CD4-positive, alpha-beta T cell treated with Interleukin-2 at 100 ng/mL for 4 hours (primary cell): ENCODE data around the gene RNF217.
"Not testable (repeated sequence)": the region's sequence is repeated elsewhere in the genome, so short reads cannot be mapped to it uniquely, and the experiment has no call there.

ENCODE experiments used
- DNase-seq: peaks from one replicate; pipeline ENCODE4 v3.0.0-alpha.2; 2020; ENCODE audit warnings: low spot score

The RNF217 gene

DNA sequence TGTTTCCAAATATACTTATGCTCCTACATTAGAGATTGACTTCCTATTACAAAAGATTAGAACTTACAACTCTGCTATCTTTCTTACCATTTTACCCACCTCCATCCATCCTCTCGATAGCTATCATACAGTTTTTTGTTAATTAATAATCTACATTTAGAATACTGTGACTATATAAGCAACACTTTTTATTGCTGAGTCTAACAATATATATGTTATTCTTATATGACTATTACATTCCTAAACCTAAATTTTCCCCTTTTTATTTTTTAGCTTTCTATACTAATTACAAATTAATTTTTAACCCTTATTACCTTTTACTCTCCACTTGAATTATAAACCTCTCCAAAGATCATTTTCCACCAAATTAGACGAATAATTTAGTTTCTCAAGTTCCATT is 57.0 kb downstream of the RNF217 start:
- DNase-seq: no peak

DNA sequence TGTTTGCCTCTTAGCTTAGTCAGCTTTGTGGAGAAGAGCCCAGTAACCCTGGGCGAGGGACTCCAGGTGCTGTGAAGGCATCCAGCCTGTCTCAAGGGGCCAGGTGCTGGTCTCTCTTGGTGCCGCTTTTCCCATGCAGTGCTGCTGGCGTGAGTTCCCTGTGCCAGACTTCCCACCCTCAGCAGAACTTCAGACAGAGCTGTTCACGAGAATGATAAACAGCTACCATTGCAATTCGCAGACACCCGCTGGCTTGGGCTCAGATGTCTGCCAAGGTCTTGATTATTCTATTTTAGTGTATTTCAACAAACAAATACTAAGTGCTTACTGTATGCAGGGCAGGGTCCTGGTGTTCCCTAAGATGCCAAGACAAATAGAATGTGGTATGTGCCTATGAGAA is 57.7 kb downstream of the RNF217 start:
- DNase-seq: no peak

DNA sequence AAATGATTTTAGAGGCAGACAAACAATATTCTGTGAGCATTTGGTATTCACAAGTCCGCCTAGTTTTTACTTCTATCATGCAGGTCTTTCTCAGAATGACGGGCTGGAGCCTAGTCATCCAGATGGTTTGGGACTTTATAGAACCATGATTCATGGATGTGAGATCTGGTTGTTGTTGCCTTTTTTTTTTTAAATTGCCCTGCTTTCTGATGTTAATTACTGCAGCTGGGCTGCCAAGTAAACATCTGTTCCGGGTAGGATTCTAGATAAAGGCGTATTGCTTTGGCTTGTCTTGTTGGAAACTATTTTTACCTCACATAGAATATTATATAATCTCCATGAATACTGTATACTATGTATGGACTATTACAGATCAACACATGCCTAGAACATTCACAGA is 58.1 kb downstream of the RNF217 start:
- no peak for DNase-seq

DNA sequence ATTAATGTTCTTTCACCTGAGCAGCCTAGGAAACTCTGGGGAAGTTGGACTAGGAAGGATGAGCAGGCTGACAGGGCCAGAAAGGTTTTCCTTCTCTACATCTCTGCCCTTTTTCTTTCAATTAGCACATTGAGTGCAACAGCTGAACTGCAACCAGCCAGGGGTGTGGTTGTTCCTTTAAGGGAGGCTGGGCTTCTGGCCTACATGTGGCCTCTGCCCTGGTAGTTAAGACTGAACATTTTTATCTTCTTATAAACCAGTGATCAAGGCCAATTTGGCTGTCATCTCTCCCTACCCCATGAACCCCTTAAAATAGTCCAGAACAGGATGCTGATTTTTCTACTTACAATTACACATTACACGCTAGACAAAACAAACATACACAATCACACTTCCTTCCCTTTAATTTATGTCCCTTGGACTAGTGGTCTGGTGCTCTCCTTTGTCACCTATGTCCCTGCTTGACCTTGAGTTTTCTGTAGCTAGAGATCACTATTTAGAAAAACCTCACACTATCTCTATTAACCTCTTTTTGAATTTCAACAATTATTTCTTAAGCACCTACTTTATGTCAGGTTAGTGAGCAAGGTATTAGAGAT is 60.3 kb downstream of the RNF217 start:
- no peak for DNase-seq

DNA sequence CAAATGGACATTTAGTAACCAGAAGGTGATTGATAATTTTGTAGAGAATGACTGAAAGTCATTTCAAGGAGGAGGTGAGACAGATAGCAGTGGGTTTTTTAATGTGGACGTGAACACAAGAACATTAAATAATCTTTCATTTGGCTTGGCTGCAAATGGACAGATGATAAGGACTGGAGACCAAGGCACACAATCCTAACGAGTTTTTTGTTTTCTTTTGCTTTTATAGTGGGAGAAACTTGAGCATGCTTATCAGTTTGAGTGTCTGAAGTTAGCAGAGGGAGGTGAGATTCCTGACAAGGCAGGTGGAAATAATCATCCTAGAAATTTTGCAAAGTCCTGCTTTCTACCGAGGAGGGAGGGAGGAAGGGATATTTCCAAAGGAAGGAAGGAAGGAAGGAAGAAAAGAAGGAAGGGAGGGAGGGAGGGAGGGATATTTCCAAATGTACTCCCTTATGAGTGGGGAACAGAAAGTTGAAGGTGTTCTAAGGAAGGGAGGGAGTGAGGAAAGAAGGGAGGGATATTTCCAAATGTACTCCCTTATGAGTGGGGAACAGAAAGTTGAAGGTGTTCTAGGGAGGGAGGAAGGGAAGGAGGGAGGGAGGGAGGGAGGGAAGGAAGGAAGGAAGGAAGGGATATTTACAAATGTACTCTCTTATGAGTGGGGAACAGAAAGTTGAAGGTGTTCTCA is 63.1 kb downstream of the RNF217 start:
- no peak for DNase-seq

DNA sequence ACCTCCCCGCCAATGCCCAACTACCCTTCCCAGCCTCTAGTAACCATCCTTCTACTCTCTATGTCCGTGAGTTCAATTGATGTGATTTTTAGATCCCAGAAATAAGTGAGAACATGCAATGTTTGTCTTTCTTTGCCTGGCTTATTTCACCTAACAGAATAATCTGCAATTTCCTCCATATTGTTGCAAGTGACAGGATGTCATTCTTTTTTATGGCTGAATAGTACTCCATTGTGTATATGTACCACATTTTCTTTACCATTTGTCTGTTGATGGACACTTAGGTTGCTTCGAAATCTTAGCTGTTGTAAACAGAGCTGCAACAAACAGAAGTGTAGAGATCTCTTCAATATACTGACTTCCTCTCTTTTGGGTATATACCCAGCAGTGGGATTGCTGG is 65.0 kb downstream of the RNF217 start:
- no peak for DNase-seq

DNA sequence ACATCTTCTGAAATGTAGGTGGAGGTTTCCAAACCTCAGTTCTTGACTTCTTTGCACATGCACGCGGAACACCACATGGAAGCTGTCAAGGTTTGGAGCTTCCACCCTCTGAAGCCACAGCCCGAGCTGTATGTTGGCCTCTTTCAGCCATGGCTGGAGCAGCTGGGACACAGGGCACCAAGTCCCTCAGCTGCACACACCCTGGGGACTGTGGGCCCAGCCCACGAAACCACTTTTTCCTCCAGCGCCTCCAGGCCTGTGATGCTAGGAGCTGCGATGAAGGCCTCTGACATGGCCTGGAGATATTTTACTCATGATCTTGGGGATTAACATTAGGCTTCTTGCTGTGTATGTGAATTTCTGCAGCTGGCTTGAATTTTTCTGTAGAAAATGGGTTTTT is 68.7 kb downstream of the RNF217 start:
- no peak for DNase-seq

DNA sequence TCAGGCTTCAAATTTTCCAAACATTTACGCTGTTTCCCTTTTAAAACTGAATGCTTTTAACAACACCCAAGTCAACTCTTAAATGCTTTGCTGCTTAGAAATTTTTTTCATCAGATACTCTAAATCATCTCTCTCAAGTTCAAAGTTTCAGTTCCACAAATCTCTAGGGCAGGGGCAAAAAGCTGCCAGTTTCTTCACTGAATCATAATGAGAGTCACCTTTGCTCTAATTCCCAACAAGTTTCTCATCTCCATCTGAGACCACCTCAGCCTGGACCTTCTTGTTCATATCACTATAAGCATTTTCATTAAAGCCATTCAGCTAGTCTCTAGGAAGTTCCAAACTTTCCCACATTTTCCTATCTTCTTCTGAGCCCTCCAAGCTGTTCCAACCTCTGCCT is 69.1 kb downstream of the RNF217 start:
- no peak for DNase-seq

DNA sequence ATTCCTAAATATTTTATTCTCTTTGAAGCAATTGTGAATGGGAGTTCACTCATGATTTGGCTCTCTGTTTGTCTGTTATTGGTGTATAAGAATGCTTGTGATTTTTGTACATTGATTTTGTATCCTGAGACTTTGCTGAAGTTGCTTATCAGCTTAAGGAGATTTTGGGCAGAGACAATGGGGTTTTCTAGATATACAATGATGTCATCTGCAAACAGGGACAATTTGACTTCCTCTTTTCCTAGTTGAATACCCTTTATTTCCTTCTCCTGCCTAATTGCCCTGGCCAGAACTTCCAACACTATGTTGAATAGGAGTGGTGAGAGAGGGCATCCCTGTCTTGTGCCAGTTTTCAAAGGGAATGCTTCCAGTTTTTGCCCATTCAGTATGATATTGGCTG is 72.7 kb downstream of the RNF217 start:
- not testable (repeated sequence) for DNase-seq

DNA sequence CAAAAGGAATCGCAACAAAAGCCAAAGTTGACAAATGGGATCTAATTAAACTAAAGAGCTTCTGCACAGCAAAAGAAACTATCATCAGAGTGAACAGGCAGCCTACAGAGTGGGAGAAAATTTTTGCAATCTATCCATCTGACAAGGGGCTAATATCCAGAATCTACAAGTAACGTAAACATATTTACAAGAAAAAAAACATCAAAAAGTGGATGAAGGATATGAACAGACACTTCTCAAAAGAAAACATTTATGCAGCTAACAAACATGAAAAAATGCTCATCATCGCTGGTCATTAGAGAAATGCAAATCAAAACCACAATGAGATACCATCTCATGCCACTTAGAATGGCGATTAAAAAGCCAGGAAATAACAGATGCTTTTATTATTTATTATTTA is 74.2 kb downstream of the RNF217 start:
- not testable (repeated sequence) for DNase-seq

DNA sequence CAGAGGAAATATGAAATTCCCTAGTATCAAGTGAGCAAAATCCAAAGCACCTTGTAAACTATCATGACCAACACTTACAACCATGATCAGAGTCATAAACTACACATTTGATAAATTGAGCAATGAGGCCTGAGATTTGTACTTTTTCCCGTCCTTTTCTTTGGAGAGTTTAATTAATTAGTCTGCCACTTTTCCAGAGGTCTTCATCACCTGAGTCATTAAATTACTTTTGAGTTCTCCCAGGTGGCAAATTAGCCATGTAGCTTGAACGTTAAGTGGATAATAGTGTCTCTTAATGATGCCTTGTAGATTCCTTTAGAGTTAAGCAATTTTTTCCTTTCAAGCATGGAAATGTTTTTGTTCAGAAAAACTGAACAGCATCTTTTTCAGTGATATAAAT is 75.6 kb downstream of the RNF217 start:
- DNase-seq: no peak

DNA sequence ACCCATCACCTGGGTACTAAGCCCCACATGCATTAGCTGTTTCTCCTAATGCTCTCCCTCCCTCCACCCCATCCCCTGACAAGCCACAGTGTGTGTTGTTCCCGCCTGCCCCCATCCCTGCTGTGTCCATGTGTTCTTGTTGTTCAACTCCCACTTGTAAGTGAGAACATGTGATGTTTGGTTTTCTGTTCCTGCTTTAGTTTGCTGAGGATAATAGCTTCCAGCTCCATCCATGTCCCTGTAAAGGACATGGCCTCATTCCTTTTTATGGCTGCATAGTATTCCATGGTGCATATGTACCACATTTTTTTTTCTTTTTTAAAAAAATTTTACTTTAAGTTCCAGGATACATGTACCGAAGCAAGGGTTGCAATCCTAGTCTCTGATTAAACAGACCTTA is 76.7 kb downstream of the RNF217 start:
- DNase-seq: no peak

DNA sequence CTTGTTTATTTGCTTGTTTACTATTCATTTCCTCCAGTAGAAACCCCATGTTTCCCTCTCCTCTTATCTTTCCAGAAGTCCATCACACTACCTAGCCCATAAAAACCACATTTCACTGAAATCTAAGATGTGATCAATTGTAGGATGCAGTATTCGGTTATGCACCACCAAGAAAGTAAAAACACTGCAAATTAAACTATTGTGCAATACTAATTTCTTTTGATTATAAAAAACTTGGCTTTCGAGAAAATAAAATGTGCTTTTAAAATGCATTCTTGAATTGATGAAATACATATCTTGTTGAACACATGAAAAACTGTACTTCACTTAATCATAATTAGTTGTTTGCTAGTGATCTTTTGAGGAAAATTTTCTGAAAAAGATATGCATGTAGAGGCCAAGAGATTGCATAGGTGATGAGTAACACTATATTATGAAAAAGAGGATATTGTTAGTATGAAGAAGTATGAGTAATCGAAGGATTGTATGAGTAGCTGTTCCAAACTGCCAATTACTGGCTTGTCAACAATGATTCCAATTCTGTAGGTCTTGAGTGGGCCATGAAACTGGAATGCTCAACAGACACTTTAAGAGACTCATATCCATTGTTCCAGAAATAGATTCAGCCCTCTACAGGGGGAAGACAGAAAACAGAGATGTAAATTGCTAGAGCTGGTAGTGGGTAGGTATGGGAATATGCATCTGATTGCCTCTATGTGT is 79.7 kb downstream of the RNF217 start:
- no peak for DNase-seq

DNA sequence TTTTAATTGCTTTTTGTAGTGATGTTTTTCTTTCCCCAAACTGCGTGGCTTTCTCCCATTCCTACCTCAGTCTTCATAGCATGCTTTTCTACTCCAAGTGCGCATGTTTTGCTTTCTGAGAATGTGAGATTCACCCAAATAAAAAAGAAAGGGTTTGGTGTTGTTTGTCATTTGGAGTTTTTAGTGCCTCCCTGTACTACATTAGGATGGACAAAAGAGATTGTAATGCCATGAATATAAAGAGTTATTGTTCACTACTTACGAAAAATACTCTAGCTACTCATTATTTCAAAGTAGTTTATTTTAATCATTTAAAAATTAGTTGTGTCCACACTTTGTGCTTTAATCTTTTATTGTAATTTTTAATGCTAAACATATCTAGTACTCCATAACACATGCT is 81.8 kb downstream of the RNF217 start:
- no peak for DNase-seq

DNA sequence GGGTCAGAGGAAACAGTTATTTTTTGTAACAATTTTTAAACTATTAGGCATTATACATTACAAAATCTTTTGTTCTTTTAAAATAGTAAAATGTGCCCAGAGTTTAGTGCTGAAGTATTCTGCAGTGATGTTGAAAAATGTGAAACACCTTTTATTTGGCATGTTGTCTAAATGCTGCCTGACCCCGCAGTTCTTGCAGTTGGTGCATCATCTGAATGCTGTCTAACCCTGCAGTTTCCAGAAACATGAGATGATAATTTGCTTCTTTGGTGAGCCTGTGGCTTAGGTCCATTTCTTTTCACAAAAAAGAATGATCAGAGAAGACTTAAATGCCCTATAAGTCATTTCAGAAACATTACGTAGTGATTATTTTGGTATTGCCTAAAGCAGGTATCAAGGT is 82.4 kb downstream of the RNF217 start:
- DNase-seq: no peak

DNA sequence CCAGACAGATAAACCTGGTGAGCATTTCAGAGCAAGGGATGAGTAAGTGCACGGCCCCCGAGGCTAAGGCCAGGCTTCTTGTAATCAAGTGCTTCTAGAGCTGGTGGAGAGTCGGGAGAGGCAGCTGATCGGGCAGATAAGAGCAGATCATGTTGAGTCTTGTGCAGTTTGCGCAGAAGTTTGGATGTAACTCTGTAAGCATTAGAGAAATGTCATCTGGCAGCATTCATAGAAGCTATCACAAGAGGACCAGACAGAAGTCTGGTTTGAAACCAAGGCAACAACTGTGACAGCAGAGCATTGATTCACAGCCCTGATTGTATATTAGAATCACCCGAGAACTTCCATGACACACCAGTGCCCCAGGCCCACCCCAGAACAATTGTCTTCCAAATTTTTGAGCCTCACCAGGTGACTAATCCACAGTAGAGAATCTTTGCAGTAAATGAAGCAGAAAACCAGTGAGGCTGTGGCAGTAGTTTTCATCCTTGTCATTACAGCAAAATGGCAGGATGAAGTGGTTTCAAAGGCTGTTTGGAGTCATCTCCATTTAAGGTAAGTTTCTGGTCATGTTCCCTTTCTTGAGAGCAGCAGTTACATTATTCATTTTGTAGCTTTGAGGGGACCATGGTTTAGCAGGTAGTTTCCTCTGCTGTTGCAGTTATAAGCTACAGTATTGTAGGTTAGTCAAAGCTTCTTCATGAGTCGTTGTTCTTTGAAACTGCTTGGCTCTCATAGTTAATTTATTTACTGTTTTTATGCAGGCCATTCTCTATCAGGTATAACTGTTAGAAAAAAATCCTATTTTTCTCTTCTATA is 84.1 kb downstream of the RNF217 start:
- no peak for DNase-seq

DNA sequence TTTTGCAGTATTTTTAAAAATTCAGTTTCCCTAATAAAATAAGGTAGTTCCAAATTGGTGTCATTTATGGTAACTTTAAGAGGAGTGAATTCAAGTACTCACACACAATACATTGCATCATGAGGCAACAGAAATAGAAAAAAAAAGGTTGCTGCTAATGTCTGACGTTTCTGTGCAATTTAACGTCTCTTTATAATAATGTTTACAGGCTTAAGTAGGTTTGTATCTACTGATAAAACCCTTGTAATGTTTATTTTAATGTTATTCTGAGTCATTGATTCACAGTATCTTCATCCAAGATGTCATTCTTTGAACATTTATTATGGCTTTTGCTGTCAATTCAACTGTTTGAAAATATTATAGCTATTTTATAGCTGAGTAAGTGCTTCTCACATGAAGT is 86.0 kb downstream of the RNF217 start:
- DNase-seq: no peak

DNA sequence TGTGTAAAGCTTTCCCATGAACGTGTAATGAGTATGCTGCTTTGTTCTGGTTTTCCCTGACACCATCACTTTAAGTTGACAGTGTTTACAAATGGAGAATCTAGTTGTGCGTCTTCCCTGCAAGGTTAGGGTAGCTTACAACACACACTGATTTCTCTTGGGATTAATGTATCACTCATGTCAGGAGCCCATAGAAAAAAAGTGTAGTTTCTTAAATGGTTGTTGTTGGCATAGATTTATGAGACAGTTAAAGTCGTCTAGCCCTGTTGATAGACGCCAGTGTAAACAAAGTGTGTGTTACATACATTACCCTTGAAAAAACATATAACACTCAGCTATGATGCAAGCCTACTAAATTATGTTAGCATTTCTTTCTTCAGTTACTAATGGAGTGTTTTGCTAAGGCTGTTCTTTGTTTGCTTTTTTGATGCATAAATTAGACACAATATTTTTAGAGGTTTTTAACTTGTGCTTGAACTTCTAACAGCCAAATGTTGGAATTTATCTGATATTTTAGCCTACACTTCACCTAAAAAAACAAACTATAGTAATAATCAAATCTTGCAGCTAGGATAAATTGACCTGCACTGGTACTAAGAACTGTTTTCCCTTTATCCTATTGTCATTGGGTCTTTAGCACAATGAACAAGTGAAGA is 88.6 kb downstream of the RNF217 start:
- no peak for DNase-seq

DNA sequence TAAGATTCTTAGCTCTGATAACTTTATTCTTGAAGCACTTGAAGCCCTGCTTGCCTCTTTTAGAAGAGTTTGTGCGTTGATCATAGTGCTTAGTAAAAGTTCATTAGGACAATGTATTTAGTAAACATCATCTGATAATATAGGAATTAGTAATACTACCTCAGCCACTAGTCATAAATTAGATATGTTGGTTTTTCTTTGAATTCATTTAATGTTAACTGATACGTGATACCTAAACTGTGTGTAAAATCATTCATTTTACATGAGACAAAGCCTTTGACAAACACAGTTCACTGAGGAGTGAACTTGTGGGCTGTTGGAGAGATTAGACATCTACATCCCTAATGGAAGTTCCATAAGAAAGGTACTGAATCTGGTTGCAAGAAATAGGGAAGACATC is 91.6 kb downstream of the RNF217 start:
- DNase-seq: no peak

DNA sequence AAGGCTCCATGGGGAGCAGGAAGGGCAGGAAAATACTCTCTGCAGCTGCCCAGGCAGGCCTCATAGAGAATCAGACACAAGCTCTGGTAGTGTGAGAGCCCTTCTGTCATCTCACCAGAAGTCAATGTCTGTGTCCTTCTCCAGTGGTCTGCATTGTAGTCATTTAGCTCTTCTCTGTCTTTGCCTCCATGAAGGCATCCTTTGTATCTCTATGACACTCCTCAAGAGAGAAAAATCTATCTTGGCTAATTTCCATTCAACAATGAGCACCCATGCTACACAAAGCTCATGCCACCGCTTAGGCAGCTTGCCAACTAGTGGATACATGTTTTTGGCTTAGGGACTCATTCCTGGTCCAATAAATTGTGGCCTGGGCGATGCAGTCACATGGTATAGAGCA is 92.1 kb downstream of the RNF217 start:
- no peak for DNase-seq

DNA sequence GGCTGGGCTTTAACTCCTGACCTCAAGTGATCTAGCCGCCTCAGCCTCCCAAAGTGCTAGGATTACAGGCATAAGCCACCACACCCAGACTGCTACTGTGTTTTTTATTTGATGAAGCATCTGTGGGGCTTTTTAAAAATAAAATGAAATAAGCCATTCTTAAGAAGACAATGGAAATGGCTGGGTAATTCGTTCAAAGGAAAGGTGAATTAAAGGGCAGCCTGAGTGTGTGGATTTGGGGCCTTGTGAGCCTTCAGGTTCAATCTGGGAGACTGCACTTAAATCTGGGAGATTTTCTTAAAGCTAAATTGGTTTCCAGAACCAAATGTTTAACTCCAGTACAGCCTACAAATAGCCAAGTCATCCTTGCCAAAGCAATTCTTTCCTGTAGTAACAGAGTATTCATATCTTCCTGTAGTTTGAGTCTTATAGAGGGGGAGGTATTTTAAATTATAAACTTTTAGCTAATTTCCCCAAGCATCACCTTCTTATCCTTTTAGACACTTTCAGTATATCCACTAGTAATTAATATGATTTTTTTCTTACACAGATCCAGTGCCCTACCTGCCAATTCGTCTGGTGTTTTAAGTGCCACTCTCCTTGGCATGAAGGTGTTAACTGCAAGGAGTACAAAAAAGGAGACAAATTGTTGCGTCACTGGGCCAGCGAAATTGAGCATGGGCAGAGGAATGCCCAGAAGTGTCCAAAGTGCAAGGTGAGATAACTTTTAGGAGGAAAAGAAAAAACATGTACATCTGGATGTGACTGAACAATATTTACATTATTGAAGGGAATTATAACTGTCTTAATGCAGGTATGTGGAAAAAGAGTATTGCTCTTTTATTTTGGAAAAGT is 95.4 kb downstream of the RNF217 start:
- no peak for DNase-seq
